Measurements from ENCODE around the gene PGK1.

GRCh38 chrX:78106651-78106986 is 2.6 kb downstream of the PGK1 start:
- no peak for TF ChIP-seq POLR2A (IDR thresholded peaks at IDR 0.05)
- TF ChIP-seq CTCF (IDR thresholded peaks at IDR 0.05): no peak
- TF ChIP-seq POLR2AphosphoS5 (IDR thresholded peaks at IDR 0.05): no peak

Measured in breast epithelium (tissue), 3 donors.